22Rv1 (cell line): Measurements from ENCODE around the gene ZEB1.

ENCODE experiments used
- CTCF ChIP-seq: fragments of 450-650 bp; IDR thresholded peaks from 2 replicates; pipeline ENCODE4 v1.5.1; 2017; ENCODE audit warnings: mild to moderate bottlenecking
- ZFX ChIP-seq: fragments of 450-650 bp; IDR thresholded peaks from 2 replicates; pipeline ENCODE4 v1.6.1; 2017; ENCODE audit warnings: antibody characterized with exemption, borderline replicate concordance

- TF ChIP-seq CTCF (no peak), ZFX (no peak)
These were observed 33.6 kb downstream of the ZEB1 start for GRCh38 chr10:31352436-31353226.
